Left lung (tissue), 14 donors: ENCODE results near the gene PGA5. TPM values are rescaled to one million over a fixed set of nuclear protein-coding genes. Genes with fewer than 3 reads are reported as not detected.
"Not testable (repeated sequence)": the region's sequence is repeated elsewhere in the genome, so short reads cannot be mapped to it uniquely, and the experiment has no call there.

Experiments
- ATAC-seq: fragments of 200-7000 bp; cut with Tn5 transposase; one replicate; pipeline ENCODE4 v1.9.1; 2020; ENCODE audit warnings: moderate library complexity
- DNase-seq, 4 donors: peaks; one replicate each; pipeline ENCODE4 v3.0.0-alpha.2; 2013 to 2020
- H3K27ac ChIP-seq, 2 donors: fragments of 200-600 bp; sonication (generic) in 1 of 2; one replicate each; pipeline versions ENCODE4 v1.5.0 to v1.8.0; 2020 to 2021
- H3K27me3 ChIP-seq, 2 donors: fragments of 200-600 bp; sonication (generic) in 1 of 2; one replicate each; pipeline versions ENCODE4 v1.5.0 to v1.8.0; 2020 to 2021
- H3K36me3 ChIP-seq, 2 donors: fragments of 200-600 bp; sonication (generic) in 1 of 2; one replicate each; pipeline versions ENCODE4 v1.5.0 to v1.8.0; 2020 to 2021
- H3K4me1 ChIP-seq, 2 donors: fragments of 200-600 bp; one replicate each; pipeline ENCODE4 v1.8.0; 2021
- H3K4me3 ChIP-seq, 2 donors: fragments of 200-600 bp; sonication (generic) in 1 of 2; one replicate each; pipeline versions ENCODE4 v1.5.0 to v1.8.0; 2020 to 2021; ENCODE audit warnings: mild to moderate bottlenecking in 1 of 2
- H3K9me3 ChIP-seq, 2 donors: fragments of 200-600 bp; sonication (generic) in 1 of 2; one replicate each; pipeline versions ENCODE4 v1.5.0 to v1.8.0; 2020 to 2021
- CTCF ChIP-seq, 2 donors: fragments of 200-600 bp; sonication (generic) in 1 of 2; IDR thresholded peaks; one replicate each; pipeline versions ENCODE4 v1.5.0 to v1.8.0; 2021; ENCODE audit warnings: antibody characterized with exemption in 2 of 2
- intact Hi-C, 2 donors: fragments of 100-400 bp; cut with DNase I; formaldehyde crosslinking; loops; one replicate each; pipeline versions ENCODE4 v1.11.2 to v1.14.2; 2022
- long read RNA-seq, 12 donors: library from polyadenylated mRNA in 2 of 12; unstranded in 2 of 12; transcript quantifications; one replicate each; pipeline ENCODE4 v2.0.0 and lab custom pipeline, GENCODE V29; 2019 to 2026
- polyA plus RNA-seq, 6 donors: library from polyadenylated mRNA; unstranded; fragments of 120-200 nt; gene quantifications; one replicate each; pipeline ENCODE4 v1.2.1, GENCODE V29; 2013; ENCODE audit not compliant: insufficient read length in 6 of 6
- total RNA-seq, 2 donors: library from RNA; stranded (reverse); fragmentation: NEBNext Ultra II Directional; extraction: Animal tissue kit (Norgen Biotek cat#: 25700); gene quantifications; one replicate each; pipeline ENCODE4 v1.2.1, GENCODE V29; 2021
- donor health status: DM: no; HTN: yes; CAD: no.
- donor health status: DM: no; HTN: no; CAD: no.

Gene PGA5
- under 1 TPM in 1 of 2 donors, not detected in 1; 0.47 TPM for total RNA-seq
- under 1 TPM in 3 of 6 donors, not detected in 3; 0.30 to 0.44 (median 0.40) TPM for polyA plus RNA-seq
- long read RNA-seq, donor 1, result 0 reads
- long read RNA-seq, donor 2, result 0 reads
- long read RNA-seq, donor 3, result 0 reads
- long read RNA-seq, donor 4, partial matches to known transcripts, result 1 of 1 reads
- long read RNA-seq, donor 4, other reads (novel, unspliced or antisense), result 0 of 1 reads
- long read RNA-seq, donor 5, result 0 reads
- long read RNA-seq, donor 6, result 0 reads
- long read RNA-seq, donor 7, result 0 reads
- long read RNA-seq, donor 8, result 0 reads
- long read RNA-seq, donor 9, result 0 reads
- long read RNA-seq, donor 10, partial matches to known transcripts, result 1 of 1 reads
- long read RNA-seq, donor 10, other reads (novel, unspliced or antisense), result 0 of 1 reads
- long read RNA-seq, donor 11, result 0 reads
- long read RNA-seq, donor 12, result 0 reads

GRCh38 chr11:61240875-61241274, at the start of gene PGA5:
PGA5 (plus strand) TSS chr11:61241175; CDS start chr11:61241227, 52 bp downstream.
- H3K4me3 ChIP-seq, H3K27ac ChIP-seq, ATAC-seq, H3K36me3 ChIP-seq, H3K4me1 ChIP-seq, H3K27me3 ChIP-seq, H3K9me3 ChIP-seq, DNase-seq, intact Hi-C loops: not testable (repeated sequence)

- H3K9me3 ChIP-seq, result peaks cover 0 to 3% of the 10 kb centered on the region in 2 donors
- ATAC-seq (no peak), DNase-seq (no peak)
- H3K27ac ChIP-seq, result no peak overlapping the region
- H3K27me3 ChIP-seq, result peaks cover 0 to 65% of the 10 kb centered on the region in 2 donors
- intact Hi-C loops, result no loop called here
- H3K4me3 ChIP-seq, result no peak overlapping the region
- TF ChIP-seq CTCF (IDR thresholded peaks at IDR 0.05), result no peak
- H3K36me3 ChIP-seq, result no peaks in the 10 kb centered on the region
- no peaks in the 10 kb centered on the region for H3K4me1 ChIP-seq
Observed at GRCh38 chr11:61193596-61193995, 47.4 kb upstream of the PGA5 start.

GRCh38 chr11:61194169-61194671, 46.8 kb upstream of the PGA5 start:
- TF ChIP-seq CTCF (IDR thresholded peaks at IDR 0.05), result no peak
- intact Hi-C loops, result no loop called here

GRCh38 chr11:61194981-61195695, 45.8 kb upstream of the PGA5 start:
- DNase-seq, result peak in 1 of 4 donors; percentile 19
- no peak for ATAC-seq
- Histone ChIP-seq H3K36me3 (no peaks in the 10 kb centered on the region), H3K4me1 (no peaks in the 10 kb centered on the region), H3K4me3 (no peak overlapping the region), H3K9me3 (peaks cover 0 to 6% of the 10 kb centered on the region in 2 donors), H3K27me3 (peaks cover 0 to 51% of the 10 kb centered on the region in 2 donors), H3K27ac (no peak overlapping the region)
- intact Hi-C loops, result no loop called here
- no peak for TF ChIP-seq CTCF (IDR thresholded peaks at IDR 0.05)

More at GRCh38 chr11:61194169-61194671, 46.8 kb upstream of the PGA5 start:
- Histone ChIP-seq H3K9me3 (peaks cover 0 to 6% of the 10 kb centered on the region in 2 donors), H3K27ac (no peak overlapping the region), H3K27me3 (peaks cover 0 to 59% of the 10 kb centered on the region in 2 donors), H3K4me1 (no peaks in the 10 kb centered on the region), H3K4me3 (no peak overlapping the region), H3K36me3 (no peaks in the 10 kb centered on the region)
- peak in 1 of 4 donors; percentile 73 for DNase-seq
- no peak for ATAC-seq

GRCh38 chr11:61195719-61196118, 45.3 kb upstream of the PGA5 start:
- ATAC-seq, result no peak
- Histone ChIP-seq H3K27ac (no peak overlapping the region), H3K27me3 (peaks cover 0 to 49% of the 10 kb centered on the region in 2 donors), H3K4me3 (no peak overlapping the region), H3K9me3 (peaks cover 0 to 6% of the 10 kb centered on the region in 2 donors), H3K4me1 (no peaks in the 10 kb centered on the region), H3K36me3 (no peaks in the 10 kb centered on the region)
- TF ChIP-seq CTCF (IDR thresholded peaks at IDR 0.05), result no peak
- peak in 1 of 4 donors; percentile 44 for DNase-seq
- intact Hi-C loops, result no loop called here
